Ureter (tissue), 1 donor: ENCODE results near the gene UMOD. TPM values are rescaled to one million over a fixed set of nuclear protein-coding genes. Genes with fewer than 3 reads are reported as not detected.

Source experiments
- DNase-seq: peaks from one replicate; pipeline ENCODE4 v3.0.0-alpha.2; 2020; ENCODE audit warnings: low spot score
- total RNA-seq: library from RNA; stranded (reverse); gene quantifications from one replicate; pipeline ENCODE4 v1.2.4, GENCODE V29; 2023
- donor health status: DM: yes; HTN: yes; CAD: no.

Gene UMOD
- not detected for total RNA-seq

DNA sequence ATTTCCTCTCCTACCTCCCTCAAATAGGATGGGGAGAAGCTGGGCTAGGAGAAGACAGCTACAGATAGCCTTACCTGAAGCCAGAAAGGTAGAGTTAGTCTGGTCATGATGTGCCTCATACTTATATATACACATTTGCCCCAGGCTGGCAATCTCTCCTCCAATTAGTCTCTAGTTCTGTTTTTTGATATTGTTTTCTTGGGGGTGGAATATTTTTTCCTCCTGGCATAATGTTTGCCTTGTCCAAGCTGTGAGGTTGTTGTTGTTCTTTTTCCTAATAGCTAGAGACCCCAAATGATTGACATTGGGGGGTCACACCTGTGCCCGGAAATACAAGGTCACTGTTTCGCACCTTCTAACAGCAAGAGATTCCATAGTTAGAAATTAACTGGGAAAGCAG lies at the start of gene UMOD:
UMOD (minus strand) TSS at position 101 of the 400 bp plus-strand sequence. CDS start 1,978 bp downstream, outside the sequence.
- DNase-seq, result no peak

DNA sequence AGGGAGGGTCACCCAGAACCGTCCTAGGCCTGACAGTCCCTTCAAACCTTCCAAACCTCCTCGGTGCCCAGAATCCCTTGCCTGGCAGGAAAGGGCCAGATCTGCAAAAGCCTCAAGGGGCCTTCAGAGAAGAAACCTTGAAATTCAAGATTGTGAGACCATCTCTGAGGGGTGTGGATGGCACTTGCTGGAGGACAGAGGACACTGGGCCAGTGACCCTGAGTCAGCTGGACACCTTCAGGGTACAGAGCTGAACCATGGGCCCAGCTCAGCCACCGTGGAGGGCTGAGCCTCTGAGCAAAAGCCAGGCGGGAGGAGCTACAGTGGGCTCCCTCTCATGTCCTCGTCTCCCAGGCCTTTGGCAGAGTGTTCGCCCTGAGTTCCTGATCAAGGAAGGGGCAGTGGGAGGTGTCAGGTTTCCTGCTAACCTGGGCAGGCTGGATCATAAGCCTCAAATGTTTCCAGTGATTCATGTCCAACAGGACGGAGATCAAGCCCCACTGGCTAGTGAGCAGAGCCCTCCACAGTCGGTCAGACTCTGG lies 49.0 kb upstream of the UMOD start:
- no peak for DNase-seq

GRCh38 chr16:20401066-20401465 lies 48.6 kb upstream of the UMOD start:
- DNase-seq, result no peak

DNA sequence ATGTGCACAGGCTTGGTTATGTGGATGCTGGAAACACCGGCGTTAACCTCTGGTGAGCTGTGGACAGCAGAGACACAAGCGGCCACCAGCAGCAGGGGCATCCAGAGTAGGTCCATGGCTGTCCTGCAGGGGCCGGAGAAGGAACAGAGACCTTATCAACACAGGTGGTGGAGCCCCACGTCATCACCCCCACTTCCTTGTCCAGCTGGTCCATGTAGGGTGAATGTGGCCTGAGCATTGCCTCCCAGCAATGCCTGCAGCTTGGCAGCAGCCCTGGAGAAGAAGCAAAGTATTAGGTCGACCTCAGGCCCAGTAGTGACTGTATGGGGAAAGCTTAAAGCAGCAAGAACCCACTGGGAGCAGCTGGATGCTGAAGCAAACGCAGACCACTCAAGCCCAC lies 46.7 kb upstream of the UMOD start:
- no peak for DNase-seq

DNA sequence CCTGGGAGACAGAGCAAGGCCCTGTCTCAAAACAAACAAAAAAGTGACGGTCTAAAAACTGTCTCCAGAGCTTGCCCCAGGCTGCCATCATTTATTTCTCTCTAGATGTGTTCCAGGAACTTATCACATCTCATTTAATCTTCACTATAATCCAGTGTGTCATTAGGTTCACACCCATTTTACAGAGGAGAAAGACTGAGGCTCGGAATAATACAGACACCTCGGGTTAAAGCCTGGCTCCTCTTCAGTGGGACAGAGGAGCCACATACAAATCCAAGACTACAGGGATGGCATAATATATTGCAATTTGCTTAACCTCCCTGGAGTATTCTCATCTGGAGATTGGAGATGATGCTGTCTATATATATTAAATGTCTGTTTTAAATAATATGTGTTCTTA lies 46.1 kb upstream of the UMOD start:
- DNase-seq, result no peak

DNA sequence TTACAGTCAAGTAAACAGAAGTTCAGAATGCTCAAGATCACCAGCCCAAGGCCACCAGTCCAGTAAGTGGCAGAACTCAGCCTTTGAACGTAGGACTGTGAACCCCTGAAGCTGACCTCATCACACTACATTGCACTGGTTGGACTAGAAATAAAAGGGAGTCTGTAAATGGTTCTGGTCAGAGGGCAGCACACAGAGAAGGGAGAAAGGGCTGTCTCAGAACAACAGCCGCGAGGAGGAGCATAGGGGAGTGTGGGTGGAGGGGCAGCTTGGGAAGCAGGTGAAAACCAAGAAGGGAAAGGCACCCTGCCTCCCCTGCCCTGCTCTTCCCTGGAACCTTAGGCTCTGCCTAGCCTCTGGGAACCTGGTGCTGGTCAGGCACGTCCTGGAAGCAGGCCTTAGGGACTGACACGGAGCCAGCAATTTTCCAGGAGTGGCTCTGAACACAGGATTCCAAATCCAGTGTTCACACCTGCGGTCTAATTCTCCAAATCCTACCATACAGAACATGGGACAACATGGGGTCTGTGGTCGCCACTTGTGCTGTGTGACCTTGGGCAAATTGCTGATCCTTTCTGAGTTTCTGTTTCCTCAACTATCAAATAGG lies 45.1 kb upstream of the UMOD start:
- no peak for DNase-seq

DNA sequence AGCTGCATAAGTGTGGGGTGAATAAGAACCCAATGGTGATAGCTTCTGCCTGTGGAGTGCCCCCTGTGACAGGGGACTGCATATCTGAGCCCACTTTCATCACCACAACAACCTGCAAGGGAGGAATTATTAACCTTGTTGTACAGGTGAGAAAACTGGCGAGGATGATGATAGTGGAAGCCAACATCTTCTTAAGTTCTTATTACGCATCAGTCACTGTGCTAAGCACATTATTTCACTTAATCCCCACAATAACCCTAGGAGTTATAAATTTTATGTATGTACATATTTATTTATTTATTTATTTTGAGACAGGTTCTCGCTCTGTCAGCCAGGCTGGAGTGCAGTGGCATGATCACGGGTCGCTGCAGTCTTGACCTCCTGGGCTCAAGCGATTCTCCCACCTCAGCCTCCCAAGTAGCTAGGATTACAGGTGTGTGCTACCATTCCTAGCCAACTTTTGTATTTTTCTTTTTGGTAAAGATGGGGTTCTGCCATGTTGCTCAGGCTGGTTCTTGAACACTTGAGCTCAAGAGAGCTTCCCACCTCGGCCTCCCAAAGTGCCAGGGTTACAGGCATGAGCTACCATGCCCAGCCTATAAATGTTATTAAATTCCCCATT lies 44.4 kb upstream of the UMOD start:
- no peak for DNase-seq

DNA sequence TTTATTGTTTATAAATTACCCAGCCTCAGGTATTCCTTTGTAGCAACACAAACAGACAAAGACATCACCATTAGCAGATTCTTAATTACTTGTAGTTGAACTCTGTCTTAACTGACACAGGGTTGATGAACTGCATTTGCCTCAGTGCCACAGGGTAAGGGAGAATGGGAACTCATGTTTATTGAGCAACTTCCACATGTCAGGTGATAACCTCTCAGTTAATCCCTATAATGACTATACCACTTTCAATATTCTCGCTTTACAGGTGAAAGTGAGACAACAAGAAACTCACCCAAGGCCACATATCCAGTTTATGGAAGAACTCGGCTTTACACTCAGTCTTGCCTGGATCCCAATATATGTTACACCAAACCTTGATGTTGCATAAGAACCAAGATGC lies 43.4 kb upstream of the UMOD start:
- no peak for DNase-seq

DNA sequence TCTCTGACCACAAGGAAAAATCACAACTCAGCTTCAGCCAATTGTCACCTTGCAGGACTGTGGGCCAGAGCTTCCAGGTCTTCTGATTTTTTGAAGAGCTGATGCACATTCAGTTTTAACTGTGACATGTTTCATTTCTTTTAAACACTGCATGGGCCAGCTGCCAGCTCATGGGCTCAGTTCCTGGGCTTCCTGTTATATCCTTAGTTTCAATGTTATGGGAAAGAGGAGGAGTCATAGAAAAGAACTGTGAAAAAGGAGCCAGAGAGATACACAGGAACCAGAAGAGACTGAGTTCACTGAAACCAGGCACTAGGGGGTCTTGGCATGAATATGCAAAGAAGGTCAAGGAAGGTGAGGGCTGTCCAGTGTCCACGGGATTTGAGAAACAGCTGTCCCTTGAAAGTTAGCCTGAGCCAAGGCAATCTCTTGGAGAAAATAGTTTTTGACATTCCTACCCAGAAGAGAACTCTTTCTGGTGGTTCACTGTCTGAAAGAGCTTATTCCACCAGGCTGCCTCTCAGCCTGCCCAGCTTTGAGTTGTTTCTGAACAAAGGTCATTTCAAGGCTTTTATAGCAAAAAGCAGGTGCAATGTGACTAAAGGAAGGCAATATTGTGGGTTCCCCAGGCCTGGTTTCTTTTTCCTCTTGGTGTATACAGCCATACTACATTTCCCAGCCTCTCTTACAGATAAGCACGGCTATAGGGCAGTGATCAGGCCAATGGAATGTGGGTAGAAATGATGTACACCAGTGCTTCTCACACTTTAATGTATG lies 41.5 kb upstream of the UMOD start:
- DNase-seq, result no peak

DNA sequence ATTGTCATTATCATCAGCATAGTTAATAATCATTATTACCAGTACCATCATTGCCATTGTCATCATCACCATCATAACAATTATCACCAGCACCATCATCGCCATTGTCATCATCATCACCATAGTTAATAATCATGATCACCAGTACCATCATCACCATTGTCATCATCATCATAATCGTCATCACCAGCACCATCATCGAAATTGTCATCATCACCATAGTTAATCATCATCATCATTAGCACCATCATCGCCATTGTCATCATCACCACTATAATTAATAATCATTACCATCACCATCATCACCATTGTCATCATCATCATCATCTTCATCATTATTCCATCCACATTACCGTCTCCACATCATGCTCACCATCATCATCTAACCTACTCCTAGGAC lies 38.5 kb upstream of the UMOD start:
- no peak for DNase-seq

DNA sequence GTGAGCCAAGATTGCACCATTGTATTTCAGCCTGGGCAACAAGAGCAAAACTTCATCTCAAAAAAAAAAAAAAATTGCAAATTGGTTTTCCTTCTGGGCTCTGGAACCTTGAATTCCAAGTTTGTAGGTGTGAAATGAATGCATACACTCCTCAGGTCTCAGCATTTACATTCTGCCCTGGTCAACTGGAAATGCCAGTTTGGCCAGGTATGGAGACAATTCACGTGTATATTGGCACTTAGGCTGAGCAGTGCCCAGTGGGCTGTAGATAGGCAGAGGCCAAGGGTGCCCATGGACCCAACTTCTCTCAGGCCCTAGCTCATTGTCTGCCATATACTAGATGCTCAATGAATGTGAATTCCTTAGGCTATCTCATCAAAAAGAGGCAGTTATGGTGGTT lies 36.3 kb upstream of the UMOD start:
- no peak for DNase-seq

DNA sequence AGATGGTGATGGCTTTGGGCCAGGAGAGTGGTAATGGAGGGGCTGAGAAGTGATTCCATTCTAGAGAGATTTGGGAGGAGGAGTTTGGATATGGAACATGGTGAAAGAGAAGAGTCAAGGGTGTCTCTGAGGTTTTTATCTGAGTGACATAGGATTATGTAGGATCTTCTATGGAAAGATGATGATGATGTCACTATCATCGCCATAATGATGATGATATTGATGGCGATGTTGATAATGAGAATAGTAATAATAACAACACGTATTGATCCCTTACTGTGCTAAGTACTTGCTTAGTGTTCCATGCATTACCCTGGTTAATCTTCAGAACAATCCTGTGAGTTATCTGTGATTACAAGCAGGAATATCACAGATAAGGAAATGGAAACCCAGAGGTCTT lies 35.5 kb upstream of the UMOD start:
- DNase-seq, result no peak

DNA sequence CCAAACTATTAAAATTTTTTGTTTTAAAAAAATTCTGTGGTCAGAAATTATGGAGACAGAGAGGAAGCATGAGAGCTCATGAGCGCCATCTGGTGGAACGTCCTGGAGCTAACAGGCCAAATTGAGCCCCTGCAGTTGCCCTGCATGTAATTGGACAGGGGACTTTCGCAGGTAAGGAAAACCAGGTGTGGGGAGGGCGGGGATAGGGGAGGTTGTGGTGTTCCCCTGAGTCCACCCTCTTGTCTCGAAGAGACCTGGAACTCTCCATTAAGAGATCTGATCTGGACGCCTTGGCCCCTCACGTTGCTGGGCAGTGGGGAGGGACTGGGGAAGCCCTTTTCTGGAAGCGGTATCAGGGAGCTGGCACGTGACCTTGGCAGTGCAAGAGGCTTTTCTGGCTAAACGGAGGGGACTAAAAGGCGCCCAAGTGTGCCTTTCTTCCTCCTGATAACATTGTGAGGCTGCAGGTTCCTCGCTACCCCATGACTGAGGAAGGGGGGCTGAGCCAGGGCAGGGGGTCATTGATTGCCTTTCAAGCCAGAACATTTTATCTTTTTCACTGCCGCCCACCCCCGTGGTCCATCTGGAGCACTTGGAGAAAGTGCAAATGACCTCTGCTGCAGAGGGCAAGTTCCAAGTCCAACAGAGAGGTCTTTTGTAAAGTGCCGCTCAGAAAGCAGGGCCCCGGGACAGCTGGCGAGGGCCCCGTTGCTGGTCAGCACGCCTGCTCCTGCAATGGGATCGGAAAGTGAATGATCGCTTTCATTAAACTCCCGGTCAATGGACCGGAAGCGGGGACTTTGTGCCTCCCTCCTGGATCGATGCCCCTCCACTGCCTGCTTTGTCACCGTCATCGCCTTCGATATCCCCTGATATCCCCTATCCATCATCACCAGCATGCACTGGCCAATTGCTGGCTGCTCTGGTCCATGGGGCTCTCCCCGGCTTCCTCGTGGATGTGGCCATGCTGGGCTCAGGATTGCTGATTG lies 33.6 kb upstream of the UMOD start:
- DNase-seq, result peak; percentile 60

DNA sequence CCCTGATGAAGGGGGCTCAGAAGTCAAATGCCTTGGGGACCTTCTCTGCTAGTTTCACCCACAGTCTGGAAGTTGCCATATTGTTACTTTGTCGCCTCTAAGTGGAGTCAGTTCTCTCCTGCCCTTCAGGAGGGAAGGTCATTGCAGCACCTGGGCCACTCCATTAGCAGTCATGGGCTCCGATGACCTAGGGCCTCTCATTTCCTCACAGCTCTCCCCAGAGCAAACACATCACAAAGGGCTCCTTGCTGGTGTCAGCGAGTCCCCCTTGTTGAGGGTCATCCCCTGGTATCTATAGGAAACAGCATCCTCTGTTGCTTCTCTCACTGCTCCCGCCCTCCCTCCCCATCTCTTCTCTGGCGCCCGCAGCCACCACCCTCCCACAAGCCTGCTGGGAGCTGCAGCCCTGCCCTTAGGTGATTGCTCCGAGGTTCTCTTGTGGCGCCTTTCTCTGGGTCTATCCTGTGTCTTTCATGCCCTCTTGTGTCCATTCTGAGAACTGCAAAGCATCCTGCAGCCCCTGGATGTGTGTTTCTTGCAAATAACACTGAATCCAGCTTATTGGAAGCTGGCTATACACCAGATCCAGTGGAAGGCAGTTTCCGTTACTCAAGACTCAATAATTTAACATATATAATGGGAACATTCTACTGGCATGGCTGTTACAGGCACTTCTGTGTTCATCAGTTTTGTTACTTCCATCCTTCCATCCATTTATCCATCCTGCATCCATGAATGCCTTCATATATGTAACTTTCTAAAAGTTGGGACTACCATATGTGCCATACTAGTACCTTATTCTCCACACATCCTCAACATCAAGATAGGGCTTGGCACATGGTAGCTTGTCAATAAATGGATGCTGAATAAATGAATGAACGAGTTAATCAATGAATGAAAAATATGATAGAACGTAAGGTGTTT lies 30.9 kb upstream of the UMOD start:
- peak; percentile 67 for DNase-seq

GRCh38 chr16:20382202-20382948 lies 29.9 kb upstream of the UMOD start:
- DNase-seq, result no peak

GRCh38 chr16:20380782-20381181 lies 28.3 kb upstream of the UMOD start:
- no peak for DNase-seq

- DNase-seq, result no peak
Measured at GRCh38 chr16:20377181-20377580, 24.7 kb upstream of the UMOD start.

GRCh38 chr16:20372701-20373100 lies 20.2 kb upstream of the UMOD start:
- no peak for DNase-seq

DNA sequence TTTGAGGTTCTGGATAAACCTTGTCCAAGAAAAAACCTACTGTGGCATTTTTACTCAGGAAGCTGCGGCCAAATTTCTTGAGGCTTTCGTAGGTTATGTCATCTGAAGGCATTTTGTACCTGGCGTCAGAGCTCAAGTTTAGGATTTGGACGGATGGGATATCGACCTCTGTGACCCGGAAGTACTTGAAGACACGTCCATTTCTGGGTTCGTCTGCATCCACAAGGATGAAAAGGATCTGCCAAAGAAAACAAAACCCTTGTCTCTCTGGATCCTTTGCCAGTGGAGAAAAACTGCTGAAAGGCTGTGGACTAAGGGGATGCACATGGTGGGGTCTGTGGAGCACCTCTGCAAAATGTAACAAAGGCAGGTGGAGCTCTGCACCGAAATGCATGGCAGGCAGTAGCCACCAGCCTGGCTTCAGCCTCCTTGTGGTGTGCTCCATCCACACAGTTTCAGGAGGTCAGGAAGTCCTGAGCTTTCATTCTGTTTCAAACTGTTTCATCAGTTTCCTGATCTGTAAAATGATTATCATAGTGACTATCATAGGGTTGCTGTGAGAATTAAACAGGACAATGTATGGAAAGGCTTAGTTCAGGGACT lies 17.0 kb upstream of the UMOD start:
- no peak for DNase-seq
